CD4-positive, alpha-beta T cell (primary cell): Measurements from ENCODE around the gene GAL3ST3. TPM values are rescaled to one million over a fixed set of nuclear protein-coding genes. Genes with fewer than 3 reads are reported as not detected.
A peak's percentile ranks its signal among the peaks of the same experiment; 100 is the strongest.

ENCODE experiments used
- ATAC-seq: fragments of 200-7000 bp; cut with Tn5 transposase; one replicate; pipeline ENCODE4 v1.10.0; 2022; ENCODE audit warnings: mild to moderate bottlenecking; ENCODE audit not compliant: poor library complexity
- CTCF ChIA-PET: fragments of 350-600 bp; sonication (Branson Sonifier 250); formaldehyde crosslinking; loops from one replicate; lab custom pipeline; 2021; ENCODE audit warnings: antibody characterized with exemption, inconsistent platforms; lab: Charles Lee
- POLR2A ChIA-PET: fragments of 350-600 bp; sonication (Branson Sonifier 250); formaldehyde crosslinking; loops from one replicate; lab custom pipeline; 2021; ENCODE audit warnings: antibody characterized with exemption, inconsistent platforms; lab: Charles Lee
- DNase-seq, 14 experiments: peaks; one replicate each; pipeline ENCODE4 v3.0.0-alpha.2; 2013 to 2020; ENCODE audit warnings: mixed read lengths in 2 of 14
- H3K27ac ChIP-seq, 2 donors: one replicate each; pipeline versions ENCODE4 v1.5.1 to v1.7.0; 2013; ENCODE audit warnings: low read length in 2 of 2, low read depth in 1 of 2, mild to moderate bottlenecking in 1 of 2
- H3K27me3 ChIP-seq, 2 experiments: 1 replicate in 1 of 2; 2 replicates in 1 of 2; pipeline versions ENCODE4 v1.6.1 to v1.7.0; 2013; ENCODE audit warnings: low read length in 2 of 2, control low read depth in 1 of 2, mild to moderate bottlenecking in 1 of 2, moderate library complexity in 1 of 2; ENCODE audit not compliant: insufficient read depth in 2 of 2, control insufficient read depth in 1 of 2
- H3K36me3 ChIP-seq: one replicate; pipeline ENCODE4 v1.6.1; 2013; ENCODE audit warnings: low read length, control low read depth; ENCODE audit not compliant: insufficient read depth
- H3K4me1 ChIP-seq: one replicate; pipeline ENCODE4 v1.6.1; 2013; ENCODE audit warnings: low read length, control low read depth; ENCODE audit not compliant: insufficient read depth
- H3K4me3 ChIP-seq: one replicate; pipeline ENCODE4 v1.5.1; 2013; ENCODE audit warnings: mild to moderate bottlenecking, low read length, moderate library complexity
- H3K9me3 ChIP-seq, 2 experiments: 1 replicate in 1 of 2; 2 replicates in 1 of 2; pipeline versions ENCODE4 v1.6.1 to v1.7.0; 2013; ENCODE audit warnings: low read length in 2 of 2, mild to moderate bottlenecking in 2 of 2, control low read depth in 1 of 2, moderate library complexity in 1 of 2; ENCODE audit not compliant: control insufficient read depth in 1 of 2, insufficient read depth in 1 of 2
- H3K27ac Mint-ChIP-seq: one replicate; pipeline ENCODE4 v1.8.0; 2020; ENCODE audit warnings: mixed read lengths
- H3K27me3 Mint-ChIP-seq: one replicate; pipeline ENCODE4 v1.8.0; 2021; ENCODE audit warnings: mixed read lengths
- H3K36me3 Mint-ChIP-seq: one replicate; pipeline ENCODE4 v1.8.0; 2021; ENCODE audit warnings: low read depth, mixed read lengths
- H3K4me1 Mint-ChIP-seq: one replicate; pipeline ENCODE4 v1.8.0; 2021; ENCODE audit warnings: low read depth, mixed read lengths
- H3K4me3 Mint-ChIP-seq: one replicate; pipeline ENCODE4 v1.8.0; 2020; ENCODE audit warnings: mild to moderate bottlenecking, mixed read lengths
- H3K9me3 Mint-ChIP-seq: one replicate; pipeline ENCODE4 v1.8.0; 2020; ENCODE audit warnings: mixed read lengths
- intact Hi-C, 2 experiments: fragments of 100-400 bp; cut with DNase I in 1 of 2; cut with micrococcal nuclease in 1 of 2; formaldehyde crosslinking; loops; one replicate each; pipeline versions ENCODE4 v1.15.1 to v1.9.0; 2023 to 2025; cut with DNase I, micrococcal nuclease
- total RNA-seq, 174 experiments: library from RNA in 2 of 174; stranded (reverse) in 2 of 174; gene quantifications; one replicate each; pipeline ENCODE4 v1.2.3 and lab custom pipeline; 2021 to 2026
- TF ChIP-seq, protein P1 (sequence below): fragments of 200-600 bp; IDR thresholded peaks from one replicate; pipeline ENCODE4 v1.8.0; 2022; ENCODE audit warnings: antibody characterized with exemption, mild to moderate bottlenecking

GAL3ST3 gene
- total RNA-seq, 2 experiments from 2014 or later, result not detected

DNA sequence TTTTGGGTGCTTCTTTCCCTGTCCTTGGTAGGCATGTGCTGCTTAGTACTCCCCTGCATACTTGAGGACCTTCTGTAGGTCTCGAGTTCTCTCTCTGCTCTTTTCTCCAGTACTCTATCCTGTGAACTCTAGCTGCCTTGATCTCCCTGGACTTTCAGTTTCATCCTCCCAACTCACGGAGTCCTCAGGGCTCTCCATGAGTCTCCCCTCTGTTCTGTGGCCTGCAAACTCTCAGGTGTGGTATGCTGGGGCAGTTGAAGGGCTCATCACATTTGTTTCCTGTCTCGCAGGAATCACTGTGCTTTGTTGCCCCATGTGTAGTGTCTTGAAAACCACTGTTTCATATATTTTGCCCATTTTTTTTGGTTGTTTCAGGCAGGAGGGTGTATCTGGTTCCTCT is 17.8 kb upstream of the GAL3ST3 start:
- POLR2A ChIA-PET, result interaction anchor here (1.2 kb wide), 1 partner anchor 60 kb away, joined by 4 read pairs; no protein-coding TSS in a partner anchor
- H3K27me3 ChIP-seq, result no peaks in the 10 kb centered on the region
- Mint-ChIP-seq H3K27me3 (no peaks in the 10 kb centered on the region), H3K4me1 (peaks cover 60% of the 10 kb centered on the region), H3K9me3 (no peaks in the 10 kb centered on the region), H3K36me3 (peaks cover 88% of the 10 kb centered on the region), H3K27ac (peak overlapping the region; percentile 94), H3K4me3 (peak overlapping the region; percentile 12)
- intact Hi-C loops, result loop anchor here in 1 of 2 experiments (5.0 kb wide), 1 partner anchor 36 kb away; no protein-coding TSS in a partner anchor
- DNase-seq, result no peak
- H3K36me3 ChIP-seq, result peaks cover 74% of the 10 kb centered on the region
- peaks cover 0 to 3% of the 10 kb centered on the region in 2 experiments for H3K9me3 ChIP-seq
- no peak overlapping the region for H3K4me3 ChIP-seq
- CTCF ChIA-PET, result interaction anchor here (1.0 to 2.1 kb wide), 4 partner anchors 14 to 178 kb away, joined by 3 to 10 read pairs (median 6); partner anchors contain the start of genes FIBP and SF3B2
- peaks cover 20% of the 10 kb centered on the region for H3K4me1 ChIP-seq
- TF ChIP-seq, protein P1, sequence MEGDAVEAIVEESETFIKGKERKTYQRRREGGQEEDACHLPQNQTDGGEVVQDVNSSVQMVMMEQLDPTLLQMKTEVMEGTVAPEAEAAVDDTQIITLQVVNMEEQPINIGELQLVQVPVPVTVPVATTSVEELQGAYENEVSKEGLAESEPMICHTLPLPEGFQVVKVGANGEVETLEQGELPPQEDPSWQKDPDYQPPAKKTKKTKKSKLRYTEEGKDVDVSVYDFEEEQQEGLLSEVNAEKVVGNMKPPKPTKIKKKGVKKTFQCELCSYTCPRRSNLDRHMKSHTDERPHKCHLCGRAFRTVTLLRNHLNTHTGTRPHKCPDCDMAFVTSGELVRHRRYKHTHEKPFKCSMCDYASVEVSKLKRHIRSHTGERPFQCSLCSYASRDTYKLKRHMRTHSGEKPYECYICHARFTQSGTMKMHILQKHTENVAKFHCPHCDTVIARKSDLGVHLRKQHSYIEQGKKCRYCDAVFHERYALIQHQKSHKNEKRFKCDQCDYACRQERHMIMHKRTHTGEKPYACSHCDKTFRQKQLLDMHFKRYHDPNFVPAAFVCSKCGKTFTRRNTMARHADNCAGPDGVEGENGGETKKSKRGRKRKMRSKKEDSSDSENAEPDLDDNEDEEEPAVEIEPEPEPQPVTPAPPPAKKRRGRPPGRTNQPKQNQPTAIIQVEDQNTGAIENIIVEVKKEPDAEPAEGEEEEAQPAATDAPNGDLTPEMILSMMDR, result no peak
- no peak for ATAC-seq
- H3K27ac ChIP-seq, result no peak overlapping the region

DNA sequence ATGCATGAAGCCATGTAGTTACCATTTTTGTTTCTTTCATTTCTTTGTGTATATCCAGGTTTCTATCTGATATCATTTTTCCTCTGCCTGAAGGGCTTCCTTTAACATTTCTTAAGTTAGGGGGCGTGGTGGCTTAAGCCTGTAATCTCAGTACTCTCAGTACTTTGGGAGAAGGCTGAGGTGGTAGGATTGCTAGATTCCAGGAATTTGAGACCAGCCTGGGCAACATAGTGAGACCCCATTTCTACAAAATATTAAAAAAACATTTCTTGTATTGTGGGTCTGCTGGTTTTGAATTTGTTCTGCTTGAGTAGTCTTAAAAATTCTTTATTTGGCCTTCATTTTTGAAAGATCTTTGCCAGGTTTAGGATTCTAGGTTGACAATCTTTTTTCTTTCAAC is 15.6 kb upstream of the GAL3ST3 start:
- peaks cover 21% of the 10 kb centered on the region for H3K4me1 ChIP-seq
- TF ChIP-seq, protein P1, result no peak
- POLR2A ChIA-PET, result interaction anchor here (0.9 kb wide), 1 partner anchor 62 kb away, joined by 3 read pairs; no protein-coding TSS in a partner anchor
- peaks cover 96% of the 10 kb centered on the region for H3K36me3 ChIP-seq
- DNase-seq (no peak), ATAC-seq (no peak)
- H3K27ac ChIP-seq, result no peak overlapping the region
- intact Hi-C loops, result no loop called here
- no peak overlapping the region for H3K4me3 ChIP-seq
- Mint-ChIP-seq H3K9me3 (no peaks in the 10 kb centered on the region), H3K4me1 (peaks cover 49% of the 10 kb centered on the region), H3K27ac (peak overlapping the region; percentile 67), H3K36me3 (peaks cover 100% of the 10 kb centered on the region), H3K27me3 (no peaks in the 10 kb centered on the region), H3K4me3 (no peak overlapping the region)
- H3K27me3 ChIP-seq, result no peaks in the 10 kb centered on the region
- CTCF ChIA-PET, result no interaction called here
- peaks cover 0 to 3% of the 10 kb centered on the region in 2 experiments for H3K9me3 ChIP-seq

DNA sequence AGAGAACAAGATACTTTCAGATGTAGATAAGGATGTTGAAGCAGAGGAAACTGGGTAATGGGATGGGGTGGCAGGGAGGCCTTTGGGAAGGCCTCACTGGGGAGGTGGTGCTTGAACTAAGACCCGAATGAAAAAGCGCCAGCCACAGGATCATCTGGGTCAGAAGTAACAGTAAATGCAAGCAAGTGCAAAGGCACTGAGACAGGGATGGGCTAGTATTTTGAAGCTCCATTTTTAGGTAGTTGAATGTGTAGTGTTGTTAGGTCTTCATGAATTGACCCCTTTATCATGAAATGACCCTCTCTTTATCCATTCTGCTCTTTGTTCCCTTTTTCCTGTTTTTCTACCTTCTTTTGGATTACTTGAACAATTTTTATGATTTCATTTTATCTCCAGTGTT is 14.9 kb upstream of the GAL3ST3 start:
- Histone ChIP-seq H3K9me3 (peaks cover 0 to 3% of the 10 kb centered on the region in 2 experiments), H3K36me3 (peaks cover 98% of the 10 kb centered on the region), H3K4me1 (peaks cover 16% of the 10 kb centered on the region), H3K27ac (no peak overlapping the region), H3K27me3 (no peaks in the 10 kb centered on the region), H3K4me3 (no peak overlapping the region)
- Mint-ChIP-seq H3K4me1 (peaks cover 42% of the 10 kb centered on the region), H3K36me3 (peaks cover 100% of the 10 kb centered on the region), H3K9me3 (no peaks in the 10 kb centered on the region), H3K4me3 (no peak overlapping the region), H3K27ac (peak overlapping the region; percentile 67), H3K27me3 (no peaks in the 10 kb centered on the region)
- intact Hi-C loops, result no loop called here
- ChIA-PET POLR2A (no interaction called here), CTCF (no interaction called here)
- DNase-seq (no peak), ATAC-seq (no peak)
- TF ChIP-seq, protein P1, result no peak
